ENCODE data around the gene MAP1LC3B.
"Not testable (repeated sequence)": the region's sequence is repeated elsewhere in the genome, so short reads cannot be mapped to it uniquely, and the experiment has no call there.

The MAP1LC3B gene

DNA sequence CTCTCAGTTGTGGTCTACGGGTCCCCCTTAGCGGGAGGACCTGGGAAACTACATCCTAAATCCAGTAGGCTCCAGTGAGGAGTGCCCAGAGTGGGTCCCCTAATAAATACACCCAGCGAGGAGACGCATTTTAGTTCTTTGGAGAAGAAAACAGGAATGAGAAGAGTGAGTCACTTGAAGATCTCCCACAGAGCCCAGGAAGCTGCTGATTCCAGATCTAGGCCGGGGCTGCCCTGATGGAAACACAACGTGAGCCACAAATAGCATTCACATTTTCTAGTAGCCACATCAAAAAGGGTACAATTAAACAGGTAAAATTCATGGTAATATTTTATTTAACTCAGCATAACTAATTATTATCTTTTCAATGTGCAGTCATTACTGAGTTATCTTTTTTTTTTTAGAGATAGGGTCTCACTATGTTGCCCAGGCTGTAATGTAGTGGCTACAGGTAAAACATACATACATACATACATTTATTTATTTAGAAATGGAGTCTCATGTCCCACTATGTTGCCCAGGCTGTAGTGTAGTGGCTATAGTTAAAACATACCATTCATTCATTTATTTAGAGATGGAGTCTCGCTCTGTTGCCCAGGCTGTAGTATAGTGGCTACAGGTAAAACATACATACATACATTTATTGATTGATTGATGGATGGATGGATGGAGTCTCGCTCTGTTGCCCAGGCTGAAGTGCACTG is 30.1 kb upstream of the MAP1LC3B start:
- no peak for DNase-seq

DNA sequence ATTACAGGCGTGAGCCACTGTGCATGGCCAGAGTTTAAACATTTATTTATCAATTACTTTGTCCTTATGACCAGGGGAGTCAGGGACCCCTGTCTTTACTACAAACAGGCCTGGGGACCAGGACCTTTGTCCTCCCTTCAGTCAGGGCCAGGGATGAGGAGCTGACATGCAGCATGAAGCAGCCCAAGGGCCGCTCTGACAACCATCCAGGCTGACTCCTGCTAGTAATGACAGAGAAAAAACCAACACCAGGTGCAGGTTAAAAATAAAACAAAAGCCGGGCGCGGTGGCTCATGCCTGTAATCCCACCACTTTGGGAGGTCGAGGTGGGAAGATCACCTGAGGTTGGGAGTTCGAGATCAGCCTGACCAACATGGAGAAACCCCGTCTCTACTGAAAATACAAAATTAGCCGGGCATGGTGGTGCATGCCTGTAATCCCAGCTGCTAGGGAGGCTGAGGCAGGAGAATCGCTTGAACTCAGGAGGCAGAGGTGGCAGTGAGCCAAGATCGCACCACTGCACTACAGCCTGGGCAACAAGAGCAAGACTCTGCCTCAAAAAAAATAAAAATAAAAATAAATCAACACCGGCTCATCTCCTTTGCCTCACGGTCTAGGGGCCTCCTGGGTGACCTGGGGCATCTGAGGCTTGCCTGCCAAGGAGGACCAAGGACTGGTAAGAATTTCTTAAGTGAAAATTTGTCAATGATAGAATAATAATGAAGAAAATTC is 29.1 kb upstream of the MAP1LC3B start:
- DNase-seq: not testable (repeated sequence)

DNA sequence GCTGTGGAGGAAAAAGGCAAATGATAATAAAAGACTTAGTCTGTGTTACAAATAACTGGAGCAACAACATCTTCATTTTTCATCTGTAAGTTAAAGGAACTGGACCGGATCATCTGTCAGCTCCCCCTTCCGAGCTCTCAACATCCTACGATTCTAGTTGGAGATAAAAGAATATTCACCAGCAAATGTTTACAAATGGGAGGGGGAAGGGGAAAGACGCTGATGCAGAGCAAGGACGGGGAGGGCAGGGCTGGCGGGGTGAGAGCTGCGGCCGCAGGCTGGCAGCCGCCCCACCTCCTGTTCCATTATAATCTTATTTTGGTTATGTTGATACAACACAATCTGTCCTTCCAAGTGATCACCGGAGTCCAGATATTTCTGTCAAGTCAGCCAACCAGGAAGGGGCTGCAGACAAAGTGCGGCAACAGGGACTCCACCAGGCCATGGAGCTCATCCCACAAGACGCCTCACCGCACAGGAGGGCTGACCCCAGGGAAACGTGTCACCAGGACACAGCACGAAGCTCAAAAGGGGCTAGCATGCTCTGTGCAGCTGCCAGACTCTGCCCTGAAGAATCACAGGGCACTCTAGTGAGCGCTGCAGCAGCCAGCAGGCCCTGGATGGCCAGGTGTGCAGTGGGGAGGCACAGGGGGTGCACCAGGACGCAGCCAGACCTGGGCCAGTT is 28.2 kb upstream of the MAP1LC3B start:
- DNase-seq: no peak

DNA sequence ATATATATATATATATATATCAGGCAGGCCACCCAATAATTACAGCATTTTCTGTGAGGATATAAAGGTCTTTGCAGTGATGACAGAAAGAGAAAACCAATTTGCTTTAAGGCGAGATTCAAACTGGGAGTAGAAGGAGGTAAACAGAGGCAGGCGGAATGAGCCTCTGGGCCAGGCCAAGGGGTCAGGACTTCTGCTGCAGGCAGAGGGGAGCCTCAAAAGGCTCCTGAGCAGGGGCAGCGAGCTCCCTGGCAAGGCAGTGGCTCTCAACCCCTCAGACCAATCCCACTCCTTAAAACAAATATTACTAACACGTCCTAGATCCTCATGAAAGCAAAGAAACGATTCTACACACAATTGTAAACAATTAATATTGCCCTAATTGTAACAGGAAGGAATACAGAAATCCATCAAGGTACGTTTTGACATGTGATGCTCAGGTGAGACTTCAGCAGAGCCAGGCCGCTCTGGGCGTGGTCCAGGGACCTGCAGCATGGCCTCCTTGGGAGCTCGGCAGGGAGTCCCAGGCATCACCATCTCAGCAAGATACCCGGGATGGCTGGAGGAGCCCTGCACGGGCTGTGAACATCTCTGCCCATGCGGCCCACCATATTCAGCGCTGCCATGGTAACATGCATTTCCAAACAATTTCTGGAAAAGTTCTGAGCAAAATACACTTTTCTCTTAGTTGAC is 27.0 kb upstream of the MAP1LC3B start:
- no peak for DNase-seq

DNA sequence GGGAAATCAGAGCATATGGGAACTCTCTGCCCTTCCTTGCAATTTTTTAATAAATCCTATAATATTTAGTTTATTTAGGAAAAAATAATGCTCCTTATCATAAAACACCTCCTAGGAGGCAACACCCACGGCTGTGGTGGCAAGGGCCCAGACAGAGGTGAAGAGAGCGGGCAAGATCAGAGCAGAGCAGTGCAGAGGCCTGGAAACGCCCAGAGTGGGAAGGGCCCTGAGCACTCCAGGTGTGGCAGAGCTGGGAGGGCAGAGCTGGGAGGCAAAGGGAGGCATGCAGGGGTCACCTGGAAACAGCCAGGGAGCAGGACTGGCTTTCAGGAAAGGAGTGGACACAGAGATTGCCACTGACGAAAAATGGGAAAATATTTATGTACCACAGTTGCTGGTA is 25.8 kb upstream of the MAP1LC3B start:
- no peak for DNase-seq

DNA sequence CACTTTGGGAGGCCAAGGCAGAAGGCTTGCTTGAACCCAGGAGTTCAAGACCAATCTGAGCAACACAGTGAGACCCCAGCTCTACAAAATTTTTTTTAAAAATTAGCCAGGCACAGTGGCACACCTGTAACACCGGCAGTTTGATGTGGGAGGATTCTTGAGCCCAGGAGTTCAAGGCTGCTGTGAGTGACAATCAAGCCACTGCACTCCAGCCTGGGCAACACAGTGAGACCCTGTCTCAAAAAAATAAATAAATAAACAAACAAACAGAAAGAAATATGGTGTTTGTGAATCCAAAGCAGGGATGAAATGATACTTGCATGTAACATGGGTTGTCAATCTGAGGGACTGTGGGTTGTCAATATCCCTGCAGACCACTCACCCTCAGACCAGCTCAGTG is 25.2 kb upstream of the MAP1LC3B start:
- DNase-seq: no peak

DNA sequence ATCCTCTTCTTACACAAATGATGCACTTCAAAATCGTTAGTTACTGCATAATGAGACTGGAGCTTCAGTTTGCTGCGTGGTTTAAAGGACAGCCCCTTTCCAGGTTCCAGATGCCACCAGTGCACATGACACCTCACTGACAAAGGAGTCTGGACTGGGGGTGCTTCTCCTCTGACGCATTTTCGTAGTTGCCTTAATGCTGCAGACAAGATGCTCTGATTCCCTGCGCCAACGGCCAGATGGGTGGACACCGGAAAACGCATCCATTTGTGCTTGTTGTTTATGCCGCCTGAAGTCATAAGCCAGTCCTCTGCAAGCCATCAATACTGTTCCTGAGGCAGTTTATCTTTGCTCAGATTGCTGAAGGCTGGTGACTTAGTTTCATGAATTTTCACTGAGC is 24.6 kb upstream of the MAP1LC3B start:
- DNase-seq: no peak

DNA sequence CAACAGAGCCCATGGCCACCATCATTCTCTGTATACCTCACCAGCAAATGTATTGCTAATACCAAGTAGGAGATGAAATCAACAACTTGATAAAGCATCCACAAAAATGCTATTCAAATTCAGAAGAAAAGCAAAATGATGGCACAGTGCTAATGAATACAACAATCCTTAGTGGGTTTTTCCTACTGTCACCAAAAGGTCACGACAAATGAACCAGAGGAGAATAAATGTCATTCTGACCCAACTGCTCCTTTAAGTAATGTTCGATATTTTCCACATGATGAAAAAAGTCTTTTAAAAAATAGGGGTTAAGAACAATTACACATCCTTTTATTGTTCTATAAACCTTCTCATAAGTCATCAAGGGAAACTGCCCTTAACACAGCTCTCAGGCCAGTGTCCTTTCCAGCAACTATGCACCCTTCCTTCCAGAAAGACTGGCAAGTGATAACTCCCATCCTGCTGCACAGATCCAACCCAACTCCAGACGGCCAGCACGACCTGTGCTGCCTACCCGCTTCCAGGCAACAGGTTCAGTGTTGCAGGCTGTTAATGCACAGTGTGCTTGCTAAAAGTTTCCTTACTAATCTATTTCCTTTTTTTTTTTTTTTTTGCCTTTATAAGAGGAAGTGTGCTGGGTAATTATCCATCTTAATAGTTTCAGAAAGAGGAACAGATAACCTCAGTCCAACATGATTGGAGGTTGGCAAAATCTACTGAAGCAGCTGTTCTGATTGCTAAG is 23.9 kb upstream of the MAP1LC3B start:
- no peak for DNase-seq

DNA sequence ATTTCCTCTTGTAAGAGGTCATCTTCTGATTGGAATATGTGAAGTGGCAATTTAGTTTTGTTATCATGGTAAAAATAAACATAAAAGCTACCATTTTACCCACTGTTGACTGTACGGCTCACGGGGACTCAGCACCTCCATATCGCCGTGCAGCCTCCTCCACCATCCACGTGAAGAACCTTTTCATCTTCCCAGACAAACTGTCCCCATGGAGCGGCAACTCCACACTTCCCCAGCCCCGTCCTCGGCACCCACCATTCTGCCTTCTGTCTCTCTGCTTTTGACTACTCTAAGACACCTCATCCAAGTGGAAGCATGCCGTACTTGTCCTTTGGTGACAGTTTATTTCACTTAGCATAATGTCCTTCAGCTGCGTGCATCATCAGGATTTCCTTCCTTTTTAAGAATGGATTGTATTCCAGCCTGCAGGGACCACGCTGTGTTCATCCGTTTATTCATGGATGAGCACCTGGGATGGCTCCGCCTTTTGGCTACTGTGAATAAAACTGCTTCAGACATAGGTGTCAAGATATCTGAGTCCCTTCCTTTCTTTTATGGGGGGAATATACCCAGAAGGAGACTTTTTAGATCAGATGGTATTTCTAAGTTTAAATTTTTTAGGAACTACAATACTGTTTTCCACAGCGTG is 22.9 kb upstream of the MAP1LC3B start:
- DNase-seq: no peak

DNA sequence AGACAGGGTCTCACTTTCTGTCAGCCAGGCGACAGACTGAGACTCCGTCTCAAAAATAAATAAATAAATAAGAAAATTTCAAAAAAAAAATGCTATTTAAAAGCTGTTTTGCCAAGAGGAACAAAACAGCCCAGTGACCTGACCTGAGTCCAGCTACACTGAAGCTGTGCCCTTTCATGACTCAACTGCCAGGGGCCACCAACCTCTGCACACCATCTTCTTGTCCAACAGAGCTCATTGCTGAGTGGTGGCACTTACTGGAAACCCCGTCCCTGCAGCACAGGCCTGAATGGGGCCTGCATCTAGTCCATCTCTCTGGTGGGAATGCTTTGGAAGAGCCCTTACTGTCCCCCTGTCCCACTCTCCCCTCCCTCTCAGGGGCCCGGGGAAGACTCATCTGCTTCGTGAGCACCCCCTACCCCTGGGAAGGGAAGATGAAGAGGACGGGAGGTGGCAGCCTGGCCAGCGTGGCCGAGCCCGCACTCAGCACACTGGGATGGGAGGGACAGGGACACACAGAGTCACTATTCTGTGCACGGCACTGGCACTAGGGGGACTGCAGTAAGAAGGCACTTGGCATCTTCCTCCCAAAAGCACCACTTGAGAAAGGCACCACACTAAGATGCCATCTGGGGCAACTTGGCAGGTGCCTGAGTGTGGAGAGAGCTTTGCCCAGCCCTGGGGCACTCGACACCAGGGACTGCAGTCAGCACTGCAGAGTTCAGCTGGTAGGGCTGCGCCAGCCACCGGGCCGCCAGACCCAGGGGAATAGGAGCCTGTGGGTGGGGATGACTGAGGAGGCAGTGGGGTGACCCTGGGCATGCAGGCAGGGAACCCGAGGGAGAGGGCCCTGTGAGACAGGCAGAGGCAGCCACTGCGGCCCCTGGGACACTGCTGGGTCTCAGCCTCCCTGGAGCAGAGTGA is 22.1 kb upstream of the MAP1LC3B start:
- no peak for DNase-seq

DNA sequence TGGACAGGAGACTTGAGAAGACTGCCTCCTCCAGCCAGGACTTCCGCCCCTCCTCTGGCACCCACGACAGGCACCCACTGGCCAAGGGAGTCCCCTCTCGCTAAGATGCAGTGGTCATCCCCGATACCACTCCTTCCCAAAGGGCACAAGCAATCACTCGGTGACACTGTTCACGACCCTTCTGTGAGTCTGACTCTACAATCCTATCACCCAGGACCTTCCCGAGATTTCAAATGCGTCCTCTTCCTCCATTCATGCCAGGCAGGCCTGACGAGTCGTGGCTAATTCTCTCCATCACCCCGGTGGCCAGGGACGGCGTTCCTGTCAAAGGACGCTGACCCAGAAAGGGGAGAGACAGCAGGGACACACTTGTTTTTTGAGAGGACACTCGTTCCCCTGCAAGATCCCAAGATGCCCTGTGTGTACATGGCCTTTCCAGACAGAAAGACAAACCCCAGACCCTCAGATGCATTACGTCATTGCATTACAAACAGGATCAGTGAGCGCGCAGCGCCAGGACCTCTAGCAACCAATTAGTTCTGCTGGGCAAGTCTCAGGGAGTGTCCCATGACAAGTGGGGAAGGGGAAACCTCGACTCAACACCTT is 20.8 kb upstream of the MAP1LC3B start:
- no peak for DNase-seq

DNA sequence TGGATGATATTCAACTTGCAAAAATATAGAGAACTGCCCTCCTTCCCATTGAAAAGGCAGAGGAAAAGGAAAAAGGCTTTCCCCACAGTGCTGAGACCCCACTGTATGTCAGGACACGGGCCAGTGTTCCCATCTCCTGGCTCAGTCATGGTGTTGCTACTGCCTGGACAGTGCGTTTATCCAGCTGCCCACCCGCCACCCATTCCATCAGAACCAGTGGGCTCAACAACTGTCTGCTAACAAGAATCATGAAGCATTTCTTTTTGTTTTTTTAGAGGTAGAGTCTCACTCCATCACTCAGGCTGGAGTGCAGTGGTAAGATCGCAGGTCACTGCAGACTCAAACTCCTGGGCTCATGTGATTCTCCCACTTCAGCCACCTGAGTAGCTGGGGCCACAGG is 19.8 kb upstream of the MAP1LC3B start:
- no peak for DNase-seq

DNA sequence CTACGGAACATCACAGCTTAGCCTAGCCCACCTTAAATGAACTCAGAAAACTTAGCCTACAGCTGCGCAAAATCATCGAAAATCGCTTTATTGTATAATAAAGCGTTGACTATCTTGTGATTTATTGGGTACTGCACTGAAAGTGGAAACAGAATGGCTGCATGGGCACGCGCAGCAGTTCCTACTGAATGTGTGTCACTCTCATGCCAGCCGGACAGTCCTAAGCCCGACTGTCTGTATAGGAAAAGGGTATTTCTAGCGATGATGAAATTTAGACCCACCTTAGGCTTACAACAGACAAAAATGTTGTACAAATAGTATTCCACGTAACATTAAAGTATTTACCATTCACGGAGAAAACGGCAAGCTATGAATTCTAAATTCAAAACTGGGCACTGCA is 17.8 kb upstream of the MAP1LC3B start:
- DNase-seq: no peak

DNA sequence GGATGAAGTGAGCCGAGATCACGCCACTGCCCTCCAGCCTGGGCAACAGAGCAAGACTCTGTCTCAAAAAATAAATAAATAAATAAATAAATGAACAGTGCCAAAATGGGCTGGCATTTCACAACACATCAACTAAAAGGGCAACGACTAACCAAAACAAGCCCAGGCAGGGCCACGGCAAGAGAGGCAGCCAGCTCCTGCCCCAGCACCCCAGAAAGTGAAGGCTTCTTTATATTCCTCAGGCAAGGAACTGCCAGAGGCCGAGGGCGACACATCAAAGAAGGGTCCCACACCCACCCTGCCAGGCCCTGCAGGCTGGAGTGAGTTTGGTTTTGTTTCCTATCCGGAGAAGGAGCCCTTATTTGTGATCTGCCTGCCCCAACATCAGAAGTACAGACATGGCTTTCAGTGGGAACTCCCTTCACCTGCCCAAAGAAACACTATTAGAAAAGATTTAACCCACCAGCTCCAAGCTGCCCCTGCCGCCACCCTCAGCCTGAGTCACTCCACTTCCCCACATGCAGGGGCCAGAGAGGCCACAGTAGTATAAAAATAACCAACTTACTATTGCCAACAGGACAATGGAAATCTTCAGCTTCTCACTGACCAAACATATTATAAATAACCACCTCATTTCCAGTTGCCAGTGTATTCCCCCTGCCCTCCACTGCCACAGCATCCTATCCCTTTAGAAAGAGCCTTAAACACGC is 16.6 kb upstream of the MAP1LC3B start:
- no peak for DNase-seq

DNA sequence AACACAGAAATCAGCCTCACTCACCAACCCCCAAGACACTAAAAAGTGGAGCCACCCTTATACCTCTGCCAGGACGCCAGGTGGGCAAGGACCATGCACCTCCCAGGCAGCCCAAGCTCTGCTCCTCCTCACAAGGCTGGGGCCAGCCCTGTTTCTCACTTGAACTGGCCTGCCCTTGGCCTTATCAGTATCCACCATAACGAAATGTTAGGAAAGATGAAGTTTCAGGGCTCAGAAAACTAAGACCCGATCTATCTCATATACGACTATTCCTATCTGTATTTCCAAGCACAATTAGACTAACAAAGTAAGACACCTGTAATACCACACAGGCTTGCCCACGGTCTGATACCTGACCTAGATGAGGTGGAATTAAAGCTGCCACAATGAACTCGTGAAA is 15.5 kb upstream of the MAP1LC3B start:
- DNase-seq: no peak

DNA sequence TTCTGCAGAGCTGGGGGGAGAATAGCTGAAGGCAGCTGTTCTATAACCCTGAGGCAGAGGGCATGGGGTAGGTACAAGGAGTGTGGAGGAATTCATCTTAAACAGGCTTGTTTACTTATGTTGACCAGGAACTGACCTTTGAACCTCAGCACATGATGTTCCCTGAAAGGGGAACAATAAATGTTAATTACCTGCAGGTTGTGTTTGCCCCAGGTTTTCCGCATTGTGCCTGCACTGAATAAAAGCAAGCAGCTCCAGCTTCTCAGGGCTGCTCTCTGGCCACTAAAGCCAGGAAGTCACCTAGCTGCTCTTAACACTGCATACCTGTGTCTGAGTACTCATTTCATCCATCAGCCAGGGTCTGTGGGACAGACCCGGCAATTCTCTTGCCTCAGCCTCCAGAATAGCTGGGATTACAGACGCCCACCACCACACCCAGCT is 12.8 kb upstream of the MAP1LC3B start:
- DNase-seq: not testable (repeated sequence)

DNA sequence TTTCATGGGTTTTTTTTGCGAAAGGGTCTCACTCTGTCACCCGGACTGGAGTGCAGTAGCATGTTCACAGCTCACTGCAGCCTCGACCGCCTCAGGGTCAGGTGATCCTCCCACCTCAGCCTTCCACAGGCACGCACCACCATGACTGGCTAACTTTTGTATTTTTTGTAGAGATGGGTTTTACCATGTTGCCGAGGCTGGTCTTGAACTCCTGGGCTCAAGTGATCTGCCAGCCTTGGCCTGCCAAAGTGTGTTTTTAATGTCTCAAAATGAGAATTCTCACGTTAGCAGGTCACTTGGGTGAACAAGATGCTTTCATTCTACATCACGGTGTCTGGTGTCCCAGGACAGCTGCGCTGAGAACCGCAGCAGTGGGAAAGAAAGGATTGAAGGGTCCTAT is 11.7 kb upstream of the MAP1LC3B start:
- DNase-seq: no peak

DNA sequence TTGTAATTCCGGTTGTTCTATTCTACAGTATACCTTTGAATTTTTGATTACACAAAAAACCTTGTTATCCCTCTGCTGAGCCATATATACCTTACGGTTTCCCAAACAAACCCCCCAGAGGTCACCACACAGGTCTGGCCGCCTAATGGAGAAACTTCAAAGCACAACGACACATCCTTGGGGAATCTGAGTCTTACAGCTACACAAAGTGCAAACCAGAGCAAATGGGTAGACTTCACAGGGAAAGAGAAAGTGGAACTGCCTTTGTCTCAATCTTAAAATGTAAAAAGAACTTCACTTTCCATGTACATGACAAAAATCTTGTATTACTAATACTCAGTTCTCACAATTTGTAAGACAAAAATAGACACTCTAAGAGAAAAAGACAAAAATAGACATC is 11.3 kb upstream of the MAP1LC3B start:
- no peak for DNase-seq

DNA sequence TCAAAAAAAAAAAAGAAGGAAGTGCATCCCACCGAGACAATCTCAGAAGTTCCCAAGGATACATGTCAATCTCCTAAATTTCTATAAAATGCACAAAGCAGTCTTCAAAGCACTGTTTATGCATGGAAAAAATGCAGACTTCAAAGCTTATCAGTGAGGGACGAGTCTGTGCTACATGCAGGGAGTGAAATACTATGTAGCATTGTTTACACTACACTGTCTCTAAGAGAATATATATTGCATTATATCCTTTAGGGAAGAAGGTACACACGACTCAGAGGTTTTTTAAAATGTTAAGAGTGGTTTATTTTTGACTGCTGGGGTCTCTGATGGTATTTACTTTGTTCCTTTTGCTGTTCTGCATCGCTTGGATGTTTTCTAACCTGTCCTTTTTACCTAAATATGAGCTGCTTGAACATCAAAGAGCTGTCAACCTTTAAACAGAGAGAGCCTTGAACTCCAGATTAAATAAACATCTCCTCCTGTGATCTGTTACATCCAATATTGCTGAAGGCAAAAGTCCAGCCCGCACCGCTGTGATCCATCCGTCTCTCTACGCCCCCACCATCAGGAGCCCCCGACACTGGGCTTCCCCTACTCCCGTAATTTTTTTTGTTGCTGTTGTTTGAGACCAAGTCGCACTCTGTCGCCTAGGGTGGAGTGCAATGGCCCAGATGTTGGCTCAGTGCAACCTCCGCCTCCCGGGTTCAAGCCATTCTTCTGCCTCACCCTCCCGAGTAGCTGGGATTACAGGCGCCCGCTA is 9.9 kb upstream of the MAP1LC3B start:
- no peak for DNase-seq
